Measurements from ENCODE around the gene CDK2AP2.
A peak's percentile ranks its signal among the peaks of the same experiment; 100 is the strongest.

Gene CDK2AP2

DNA sequence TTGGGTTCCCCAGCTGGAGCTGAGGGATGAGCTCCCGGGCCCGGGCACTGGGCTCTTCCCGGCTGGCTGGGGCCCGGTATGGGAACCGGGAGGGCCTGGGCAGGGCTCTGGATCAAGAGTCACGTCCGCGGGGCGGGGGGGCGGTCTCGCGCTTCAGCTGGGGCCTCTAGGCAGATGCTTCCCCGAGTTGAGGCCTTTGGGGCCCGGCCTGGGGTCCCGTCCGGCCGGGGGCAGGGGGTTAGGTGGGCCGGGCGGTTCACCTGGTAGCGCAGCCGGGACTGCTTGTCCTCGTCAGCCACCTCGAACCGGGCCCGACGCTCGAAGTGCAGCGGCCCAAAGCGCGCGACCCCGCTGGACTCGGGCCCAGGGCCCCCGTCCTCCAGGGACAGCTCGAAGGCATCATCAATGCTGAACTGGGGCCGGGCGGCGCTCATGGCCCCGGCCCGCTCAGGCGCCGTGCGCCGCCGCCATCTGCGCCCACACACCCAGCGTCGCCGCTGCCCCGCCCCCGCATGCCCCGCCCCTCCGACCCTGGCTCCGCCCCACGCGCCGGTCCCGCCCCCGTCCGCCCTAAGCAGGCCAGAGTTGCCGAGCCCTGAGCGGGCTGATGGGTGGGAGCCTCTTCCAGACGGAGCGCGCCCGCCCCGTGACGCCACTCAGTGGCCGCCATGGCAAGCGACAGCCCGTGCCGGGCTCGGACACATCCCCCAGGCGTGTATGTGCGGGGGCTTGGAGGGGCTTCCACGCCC, 39.0 kb downstream of the CDK2AP2 start, which contains the start of gene TMEM134:
Gene TMEM134 (minus strand): TSS at position 493 of the 749 bp plus-strand sequence. CDS start 59 bp downstream, at position 434.
- peaks cover 28% of the 10 kb centered on the region for H3K79me2 ChIP-seq (ENCODE audit: control insufficient read depth, low read length)
- no peaks in the 10 kb centered on the region for H4K20me1 ChIP-seq (ENCODE audit: control insufficient read depth, insufficient read depth, low read depth, low read length)
- no peaks in the 10 kb centered on the region for H3K27me3 ChIP-seq (ENCODE audit: control insufficient read depth, low read length)
- TF ChIP-seq, protein P1, sequence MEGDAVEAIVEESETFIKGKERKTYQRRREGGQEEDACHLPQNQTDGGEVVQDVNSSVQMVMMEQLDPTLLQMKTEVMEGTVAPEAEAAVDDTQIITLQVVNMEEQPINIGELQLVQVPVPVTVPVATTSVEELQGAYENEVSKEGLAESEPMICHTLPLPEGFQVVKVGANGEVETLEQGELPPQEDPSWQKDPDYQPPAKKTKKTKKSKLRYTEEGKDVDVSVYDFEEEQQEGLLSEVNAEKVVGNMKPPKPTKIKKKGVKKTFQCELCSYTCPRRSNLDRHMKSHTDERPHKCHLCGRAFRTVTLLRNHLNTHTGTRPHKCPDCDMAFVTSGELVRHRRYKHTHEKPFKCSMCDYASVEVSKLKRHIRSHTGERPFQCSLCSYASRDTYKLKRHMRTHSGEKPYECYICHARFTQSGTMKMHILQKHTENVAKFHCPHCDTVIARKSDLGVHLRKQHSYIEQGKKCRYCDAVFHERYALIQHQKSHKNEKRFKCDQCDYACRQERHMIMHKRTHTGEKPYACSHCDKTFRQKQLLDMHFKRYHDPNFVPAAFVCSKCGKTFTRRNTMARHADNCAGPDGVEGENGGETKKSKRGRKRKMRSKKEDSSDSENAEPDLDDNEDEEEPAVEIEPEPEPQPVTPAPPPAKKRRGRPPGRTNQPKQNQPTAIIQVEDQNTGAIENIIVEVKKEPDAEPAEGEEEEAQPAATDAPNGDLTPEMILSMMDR (IDR thresholded peaks at IDR 0.05; ENCODE audit: low read depth, low read length, poor library complexity, severe bottlenecking): peak; percentile 73
- no peak for TF ChIP-seq EZH2phosphoT487 (IDR thresholded peaks at IDR 0.05; ENCODE audit: borderline replicate concordance, low read length)
- peaks cover 3% of the 10 kb centered on the region; the same call in 1 of the 2 replicates for H3F3A ChIP-seq (ENCODE audit: control insufficient read depth, insufficient read depth)
- H3K9me3 ChIP-seq (ENCODE audit: control insufficient read depth, insufficient read depth, low read length): no peaks in the 10 kb centered on the region
- peaks cover 66% of the 10 kb centered on the region for H3K4me1 ChIP-seq (ENCODE audit: control insufficient read depth, low read length)
- H3K4me3 ChIP-seq (ENCODE audit: low read length): peak within 1 kb of the TSS; percentile 77
- H3K9me2 ChIP-seq (replicated peaks; ENCODE audit: control insufficient read depth, low read length): no peaks in the 10 kb centered on the region
- H3K27ac ChIP-seq (ENCODE audit: low read depth, low read length): peak within 1 kb of the TSS; percentile 39
- H3K36me3 ChIP-seq (ENCODE audit: control insufficient read depth, low read length): peaks cover 17% of the 10 kb centered on the region
- H3K4me2 ChIP-seq (ENCODE audit: low read length): peak within 1 kb of the TSS; percentile 98

DNA sequence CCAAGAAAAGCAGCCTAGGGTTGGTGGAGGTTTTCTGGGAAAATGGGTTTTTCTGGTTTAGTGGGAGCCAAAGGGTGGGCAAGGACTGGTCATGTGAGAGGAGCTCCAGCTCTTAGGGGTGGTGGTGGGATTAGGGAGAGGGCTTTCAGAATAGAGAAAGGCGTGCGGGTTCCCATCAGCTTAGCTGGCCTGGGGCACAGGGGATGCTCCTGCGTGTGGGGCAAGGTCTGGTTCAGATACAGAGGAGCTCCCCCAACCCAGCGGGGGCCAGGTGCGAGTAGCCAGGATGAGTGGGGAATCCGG, 39.6 kb downstream of the CDK2AP2 start:
- peak overlapping the region; percentile 39 for H3K27ac ChIP-seq (ENCODE audit: low read depth, low read length)
- H3K9me3 ChIP-seq (ENCODE audit: control insufficient read depth, insufficient read depth, low read length): no peaks in the 10 kb centered on the region
- peak overlapping the region; percentile 77 for H3K4me3 ChIP-seq (ENCODE audit: low read length)
- peaks cover 28% of the 10 kb centered on the region for H3K79me2 ChIP-seq (ENCODE audit: control insufficient read depth, low read length)
- peaks cover 64% of the 10 kb centered on the region for H3K4me1 ChIP-seq (ENCODE audit: control insufficient read depth, low read length)
- H3K27me3 ChIP-seq (ENCODE audit: control insufficient read depth, low read length): no peaks in the 10 kb centered on the region
- TF ChIP-seq EZH2phosphoT487 (IDR thresholded peaks at IDR 0.05; ENCODE audit: borderline replicate concordance, low read length): no peak
- TF ChIP-seq, protein P1 (IDR thresholded peaks at IDR 0.05; ENCODE audit: low read depth, low read length, poor library complexity, severe bottlenecking): no peak
- H4K20me1 ChIP-seq (ENCODE audit: control insufficient read depth, insufficient read depth, low read depth, low read length): no peaks in the 10 kb centered on the region
- no peaks in the 10 kb centered on the region for H3K9me2 ChIP-seq (replicated peaks; ENCODE audit: control insufficient read depth, low read length)
- peaks cover 3% of the 10 kb centered on the region; the same call in 1 of the 2 replicates for H3F3A ChIP-seq (ENCODE audit: control insufficient read depth, insufficient read depth)
- peaks cover 21% of the 10 kb centered on the region for H3K36me3 ChIP-seq (ENCODE audit: control insufficient read depth, low read length)
- H3K4me2 ChIP-seq (ENCODE audit: low read length): peak overlapping the region; percentile 95

DNA sequence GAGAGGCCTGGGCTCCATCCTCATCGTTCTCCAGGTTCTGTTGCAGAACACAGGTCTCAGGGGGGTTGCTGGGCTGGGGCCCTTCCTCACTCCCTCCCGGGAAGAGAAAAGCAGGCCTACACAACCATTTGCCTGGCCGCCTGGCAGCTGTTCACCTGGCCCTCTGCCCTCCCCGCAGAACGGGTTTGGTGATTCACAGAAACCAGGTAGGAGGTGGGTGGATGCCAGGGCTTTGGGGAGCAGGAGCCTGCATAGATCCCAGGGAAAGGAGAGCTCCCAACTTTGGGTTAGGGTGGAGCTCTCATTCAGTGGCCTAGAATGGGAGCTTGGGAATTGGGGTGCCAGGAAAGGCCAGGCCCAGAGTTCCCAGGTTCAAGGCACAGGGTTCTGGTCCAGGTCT, 39.9 kb downstream of the CDK2AP2 start:
- no peak for TF ChIP-seq EZH2phosphoT487 (IDR thresholded peaks at IDR 0.05; ENCODE audit: borderline replicate concordance, low read length)
- TF ChIP-seq, protein P1 (IDR thresholded peaks at IDR 0.05; ENCODE audit: low read depth, low read length, poor library complexity, severe bottlenecking): no peak
- H3K9me2 ChIP-seq (replicated peaks; ENCODE audit: control insufficient read depth, low read length): no peaks in the 10 kb centered on the region
- H3K4me3 ChIP-seq (ENCODE audit: low read length): peak overlapping the region; percentile 77
- peak overlapping the region; percentile 95 for H3K4me2 ChIP-seq (ENCODE audit: low read length)
- peaks cover 28% of the 10 kb centered on the region for H3K79me2 ChIP-seq (ENCODE audit: control insufficient read depth, low read length)
- H3F3A ChIP-seq (ENCODE audit: control insufficient read depth, insufficient read depth): peaks cover 3% of the 10 kb centered on the region; the same call in 1 of the 2 replicates
- H4K20me1 ChIP-seq (ENCODE audit: control insufficient read depth, insufficient read depth, low read depth, low read length): no peaks in the 10 kb centered on the region
- no peaks in the 10 kb centered on the region for H3K9me3 ChIP-seq (ENCODE audit: control insufficient read depth, insufficient read depth, low read length)
- H3K27ac ChIP-seq (ENCODE audit: low read depth, low read length): peak overlapping the region; percentile 39
- H3K4me1 ChIP-seq (ENCODE audit: control insufficient read depth, low read length): peaks cover 64% of the 10 kb centered on the region
- no peaks in the 10 kb centered on the region for H3K27me3 ChIP-seq (ENCODE audit: control insufficient read depth, low read length)
- peaks cover 21% of the 10 kb centered on the region for H3K36me3 ChIP-seq (ENCODE audit: control insufficient read depth, low read length)
